HG03108 (cell line): ENCODE measurements around the gene TANC1.

ENCODE experiments used
- ATAC-seq: cut with Tn5 transposase; IDR thresholded peaks from one replicate; pipeline ENCODE4 v1.9.1; 2021; ENCODE audit warnings: moderate library complexity; ENCODE audit not compliant: unreplicated experiment

Gene TANC1

GRCh38 chr2:159053161-159054031 is 85.0 kb downstream of the TANC1 start:
- ATAC-seq = no peak

GRCh38 chr2:159054032-159054334 is 85.5 kb downstream of the TANC1 start:
- ATAC-seq = no peak

GRCh38 chr2:159054985-159055384 is 86.5 kb downstream of the TANC1 start:
- no peak for ATAC-seq

- ATAC-seq = no peak
These were observed 92.1 kb downstream of the TANC1 start for GRCh38 chr2:159060518-159060917.

- ATAC-seq = no peak
These were observed 95.2 kb downstream of the TANC1 start for GRCh38 chr2:159063677-159064076.

GRCh38 chr2:159064446-159065301 is 96.2 kb downstream of the TANC1 start:
- ATAC-seq = no peak

GRCh38 chr2:159065313-159065712 is 96.9 kb downstream of the TANC1 start:
- no peak for ATAC-seq

- ATAC-seq = no peak
These were observed 97.5 kb downstream of the TANC1 start for GRCh38 chr2:159065891-159066290.

GRCh38 chr2:159066541-159067156 is 98.2 kb downstream of the TANC1 start:
- no peak for ATAC-seq

- ATAC-seq = no peak
These were observed 99.5 kb downstream of the TANC1 start for GRCh38 chr2:159067971-159068370.

GRCh38 chr2:159069229-159069628 is 100.8 kb downstream of the TANC1 start:
- ATAC-seq = no peak

- no peak for ATAC-seq
These were observed 101.8 kb downstream of the TANC1 start for GRCh38 chr2:159070235-159070634.

- ATAC-seq = no peak
These were observed 102.9 kb downstream of the TANC1 start for GRCh38 chr2:159071190-159071915.

GRCh38 chr2:159072795-159073194 is 104.4 kb downstream of the TANC1 start:
- ATAC-seq = no peak

GRCh38 chr2:159073256-159073655 is 104.8 kb downstream of the TANC1 start:
- no peak for ATAC-seq

GRCh38 chr2:159074605-159075004 is 106.2 kb downstream of the TANC1 start:
- no peak for ATAC-seq

- no peak for ATAC-seq
These were observed 107.3 kb downstream of the TANC1 start for GRCh38 chr2:159075727-159076126.

- ATAC-seq = no peak
These were observed 107.8 kb downstream of the TANC1 start for GRCh38 chr2:159076241-159076640.

GRCh38 chr2:159077869-159078268 is 109.4 kb downstream of the TANC1 start:
- ATAC-seq = no peak

- no peak for ATAC-seq
These were observed 110.0 kb downstream of the TANC1 start for GRCh38 chr2:159078443-159078842.

- no peak for ATAC-seq
These were observed 112.2 kb downstream of the TANC1 start for GRCh38 chr2:159080641-159081040.
